Epithelial cell of prostate (primary cell): Measurements from ENCODE around the gene SEL1L2.

Source experiments
- DNase-seq: peaks from one replicate; pipeline ENCODE4 v3.0.0-alpha.2; 2011; ENCODE audit warnings: low read depth, low spot score
- H3K27ac ChIP-seq: fragments of 450-650 bp; 2 replicates; pipeline ENCODE4 v1.5.1; 2017; ENCODE audit warnings: mild to moderate bottlenecking

The SEL1L2 gene

DNA sequence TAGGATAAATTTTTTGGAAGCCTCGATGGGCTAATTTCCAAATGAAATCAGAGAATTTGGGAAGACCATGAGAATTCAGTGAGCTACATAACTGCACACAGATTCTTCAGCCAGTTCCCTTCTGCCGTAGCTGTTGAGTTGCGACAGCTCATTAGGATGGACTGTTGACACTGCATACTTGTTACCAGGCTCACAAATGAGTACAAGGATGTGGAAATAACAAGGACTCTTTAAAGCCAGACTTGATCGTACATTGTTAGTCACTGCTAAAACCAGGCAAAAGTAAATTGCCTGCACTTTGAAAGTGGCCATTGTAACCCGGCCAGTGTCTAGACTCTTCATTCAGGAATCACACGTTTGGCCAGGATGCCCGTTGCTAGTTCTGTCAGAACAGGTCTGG, 168.5 kb downstream of the SEL1L2 start:
- no peak overlapping the region for H3K27ac ChIP-seq
- DNase-seq = peak; percentile 22

DNA sequence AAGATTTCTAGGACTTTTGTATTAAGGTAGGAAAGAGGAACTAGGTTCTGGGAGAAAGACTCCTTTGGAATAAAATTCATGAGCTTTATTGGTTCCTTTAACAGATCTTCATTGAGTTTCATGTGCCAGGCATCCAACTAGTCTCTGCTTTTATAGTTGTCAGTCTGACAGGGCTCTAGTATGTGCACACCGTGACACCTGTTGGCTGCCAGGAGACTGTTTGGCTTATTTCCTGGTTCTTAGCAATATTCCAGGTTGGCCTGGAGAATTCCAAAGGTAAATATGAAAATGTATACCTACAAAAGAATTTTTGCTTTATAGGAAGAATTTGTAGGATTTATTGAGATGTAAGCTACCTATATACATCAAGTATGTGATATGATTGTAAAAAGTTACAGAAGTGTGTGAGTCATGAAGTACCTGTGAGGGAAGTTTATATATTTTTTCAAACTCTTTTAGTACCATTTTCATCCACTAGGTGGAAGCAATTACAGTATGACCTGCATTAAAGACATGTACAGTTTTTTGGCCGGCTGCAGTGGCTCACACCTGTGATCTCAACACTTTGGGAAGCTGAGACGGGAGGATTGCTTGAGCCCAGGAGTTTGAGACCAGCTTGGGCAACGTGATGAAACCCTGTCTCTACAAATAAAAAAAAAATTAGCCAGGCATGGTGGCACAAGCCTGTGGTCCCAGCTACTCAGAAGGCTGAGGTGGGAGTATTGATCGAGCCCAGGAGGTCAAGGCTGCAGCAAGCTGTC, 170.3 kb downstream of the SEL1L2 start:
- DNase-seq = peak; percentile 31
- no peak overlapping the region for H3K27ac ChIP-seq

DNA sequence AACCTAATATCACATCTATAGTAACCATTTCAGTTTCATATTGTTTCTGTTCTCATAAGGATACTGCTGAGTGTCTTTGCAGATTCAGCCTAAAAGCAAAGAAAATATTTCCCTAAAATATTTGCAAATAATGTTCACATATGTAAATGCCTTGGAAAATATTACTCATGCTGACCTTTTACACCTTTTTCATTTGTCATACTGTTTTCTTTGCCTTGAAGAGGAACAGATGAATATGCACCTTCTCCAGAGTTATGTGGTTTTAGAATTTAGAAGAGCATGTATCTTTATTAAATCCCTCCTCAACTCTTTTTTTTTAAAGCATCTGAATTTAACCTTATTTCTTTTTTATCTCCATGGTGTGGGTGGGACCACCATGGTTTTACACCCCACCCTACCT, 173.1 kb downstream of the SEL1L2 start:
- DNase-seq = no peak
- H3K27ac ChIP-seq = no peak overlapping the region

DNA sequence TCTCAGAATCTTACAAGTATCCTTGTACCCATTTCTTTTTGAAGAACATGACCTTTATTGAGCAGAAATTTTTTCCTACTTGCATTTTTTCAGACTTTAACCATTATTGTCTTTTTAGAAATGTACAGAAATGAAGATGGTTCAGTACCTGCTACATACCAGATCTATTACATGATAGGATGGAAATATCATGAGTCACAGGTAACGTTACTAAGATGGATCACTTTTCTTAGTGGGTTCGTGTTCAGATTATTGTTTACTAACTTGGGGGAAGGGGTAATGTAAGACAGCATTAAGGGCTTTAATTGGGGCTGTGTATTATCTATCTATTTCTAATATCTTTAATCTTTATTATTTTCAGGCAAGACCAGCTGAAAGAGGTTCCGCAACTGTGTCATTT, 173.7 kb downstream of the SEL1L2 start:
- DNase-seq = no peak

DNA sequence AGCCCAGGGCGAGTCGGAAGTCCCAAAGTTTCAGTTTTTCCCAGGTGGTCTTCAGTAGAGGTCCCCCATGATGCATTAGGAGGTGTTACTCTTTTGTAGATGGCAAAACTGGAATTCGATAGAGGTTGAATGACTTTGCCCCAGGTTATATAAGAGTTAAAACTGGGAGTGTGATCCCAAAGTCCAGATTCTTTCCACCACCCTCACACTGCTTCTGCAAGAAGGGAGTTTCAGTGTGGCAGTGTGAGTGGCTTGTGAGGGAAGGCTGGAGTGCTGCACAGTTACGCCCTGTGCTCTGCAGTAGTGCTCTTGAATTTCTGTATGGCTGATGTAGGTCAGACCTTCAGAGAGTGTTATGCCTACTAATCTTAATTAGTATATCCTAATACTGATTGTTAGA, 175.7 kb downstream of the SEL1L2 start:
- no peak for DNase-seq
- H3K27ac ChIP-seq = no peak overlapping the region

More for the DNA sequence above, 173.7 kb downstream of the SEL1L2 start:
- H3K27ac ChIP-seq = no peak overlapping the region

DNA sequence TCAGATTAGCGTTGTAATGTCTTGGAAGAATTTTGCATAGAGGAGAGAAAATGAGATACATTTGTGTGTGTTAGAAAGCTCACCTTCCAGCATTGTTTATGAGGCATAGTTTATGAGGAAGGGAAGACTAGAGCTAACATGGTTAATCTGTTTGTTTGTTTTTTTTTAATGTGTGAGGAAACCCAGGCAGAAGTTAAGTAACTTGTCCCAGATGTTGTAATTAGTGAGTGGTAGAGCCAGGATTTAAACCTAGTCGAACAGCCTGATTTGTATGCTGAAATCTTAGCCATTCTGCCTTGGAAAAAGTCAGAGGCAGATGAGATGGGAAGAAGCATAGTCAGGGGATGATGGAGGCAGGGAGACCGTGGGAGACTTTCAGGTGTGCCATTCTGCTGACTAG, 176.5 kb downstream of the SEL1L2 start:
- no peak for DNase-seq
- H3K27ac ChIP-seq = no peak overlapping the region

DNA sequence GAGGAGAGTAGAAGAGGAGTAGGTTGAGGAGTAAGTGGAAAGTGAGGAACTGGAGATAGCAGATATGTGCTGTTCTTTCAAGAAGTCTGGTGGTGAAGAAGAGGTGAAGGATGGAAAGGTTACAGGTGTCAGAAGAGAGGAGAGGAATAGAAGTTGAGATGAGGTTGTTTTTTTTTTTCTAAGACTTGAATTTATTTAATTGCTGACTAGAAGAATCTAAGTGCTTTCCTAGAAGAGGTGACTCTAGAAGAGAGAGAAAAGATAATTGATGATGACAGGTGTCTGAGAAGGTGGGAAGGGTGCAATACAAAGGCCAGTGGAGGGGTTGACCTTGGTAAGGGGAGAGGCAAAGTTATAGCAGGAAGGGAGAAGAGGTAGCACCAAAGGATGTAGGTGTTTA, 180.0 kb downstream of the SEL1L2 start:
- H3K27ac ChIP-seq = no peak overlapping the region
- DNase-seq = no peak

DNA sequence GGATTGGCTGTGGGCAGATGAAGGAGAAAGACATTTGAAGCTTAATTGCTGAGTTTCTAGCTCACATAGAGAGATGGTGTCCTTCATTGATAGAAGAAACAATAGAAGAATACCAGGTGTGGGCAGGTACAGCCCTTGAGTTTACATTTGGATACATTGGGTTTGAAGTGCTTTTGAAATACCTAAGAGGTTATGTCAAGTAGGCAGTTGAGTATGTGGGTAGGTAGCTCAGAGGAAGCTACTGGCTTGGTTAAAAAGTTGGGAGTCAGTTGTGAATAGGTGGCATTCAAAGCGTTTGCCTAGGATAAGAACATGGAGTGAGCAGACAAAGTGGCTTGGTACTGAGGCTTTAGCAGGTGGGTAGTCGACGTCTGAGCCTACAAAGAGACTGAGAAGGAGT, 180.6 kb downstream of the SEL1L2 start:
- no peak for DNase-seq
- H3K27ac ChIP-seq = no peak overlapping the region

DNA sequence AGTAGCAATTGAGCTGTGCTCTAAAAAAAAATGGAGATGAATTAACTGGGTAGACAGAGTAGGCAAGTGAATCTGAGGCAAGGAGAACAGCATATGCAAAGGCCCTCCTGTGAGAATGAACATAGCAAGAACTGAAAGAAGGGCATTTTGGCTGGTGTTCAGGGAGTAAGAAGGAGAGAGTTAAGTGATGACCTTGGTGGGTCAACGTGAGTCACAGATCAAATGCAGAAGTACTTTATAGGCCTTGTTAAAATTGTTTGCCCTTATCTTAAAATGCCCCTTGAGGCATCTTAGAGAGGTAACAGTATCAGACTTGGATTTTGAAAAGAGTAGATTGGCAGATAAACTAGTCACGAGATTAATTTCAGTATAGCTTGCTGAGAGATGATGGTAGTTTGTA, 181.0 kb downstream of the SEL1L2 start:
- H3K27ac ChIP-seq = no peak overlapping the region
- no peak for DNase-seq

DNA sequence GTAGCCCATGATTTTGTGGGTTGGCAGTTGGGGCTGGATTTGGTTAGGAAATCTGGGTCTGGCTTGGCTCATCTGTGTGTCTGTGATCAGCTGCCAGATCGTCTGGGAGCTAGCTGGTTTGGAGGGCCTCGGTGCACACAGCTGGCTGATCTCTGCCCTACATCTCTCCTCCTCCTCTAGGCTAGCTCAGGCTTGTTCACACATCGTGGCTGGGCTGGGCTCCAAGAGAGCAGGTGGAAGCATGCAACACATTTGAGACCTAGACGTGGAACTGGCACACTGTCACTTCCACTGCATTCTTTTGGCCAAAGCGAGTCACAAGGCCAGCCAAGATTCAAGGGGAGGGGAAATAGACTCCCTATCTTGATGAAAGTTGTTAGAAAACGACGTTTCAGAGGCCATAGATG, 189.7 kb downstream of the SEL1L2 start:
- H3K27ac ChIP-seq = peak overlapping the region; percentile 64
- peak; percentile 75 for DNase-seq

DNA sequence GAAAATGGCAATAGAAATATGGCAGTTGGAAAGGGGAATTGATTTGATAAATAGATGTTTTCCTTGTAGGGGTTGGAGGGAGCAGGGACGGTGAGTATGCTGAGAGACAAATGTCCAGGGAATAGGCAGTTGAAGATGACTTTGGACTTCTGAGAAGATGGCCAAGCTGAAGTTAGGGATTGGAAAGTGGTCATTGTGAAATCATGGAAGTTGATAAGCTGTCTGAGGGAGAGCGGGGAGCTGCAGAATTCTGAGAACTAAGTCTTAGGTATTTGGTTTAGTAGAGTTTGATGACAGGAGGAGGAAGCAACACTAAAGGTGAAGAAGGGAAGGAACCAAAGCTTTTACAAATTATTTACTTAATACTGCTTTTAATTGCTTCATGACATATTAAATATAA, 190.4 kb downstream of the SEL1L2 start:
- peak overlapping the region; percentile 64 for H3K27ac ChIP-seq
- DNase-seq = no peak
